Vagina (tissue), 2 donors: ENCODE data around the gene BNC2. TPM values are rescaled to one million over a fixed set of nuclear protein-coding genes. Genes with fewer than 3 reads are reported as not detected.

ENCODE experiments used
- DNase-seq, 2 donors: peaks; one replicate each; pipeline ENCODE4 v3.0.0-alpha.2; 2017; ENCODE audit errors: extremely low spot score in 2 of 2
- H3K27ac ChIP-seq: fragments of 200-600 bp; sonication (generic); one replicate; pipeline ENCODE4 v1.5.1; 2019
- H3K27me3 ChIP-seq: fragments of 200-600 bp; sonication (generic); one replicate; pipeline ENCODE4 v1.5.1; 2019
- H3K36me3 ChIP-seq, 2 donors: fragments of 200-600 bp; sonication (generic); one replicate each; pipeline ENCODE4 v1.5.1; 2017 to 2019
- H3K4me1 ChIP-seq: fragments of 200-600 bp; sonication (generic); one replicate; pipeline ENCODE4 v1.5.1; 2019
- H3K4me3 ChIP-seq, 2 donors: fragments of 200-600 bp; sonication (generic); 1 replicate in 1 of 2; 2 replicates in 1 of 2; pipeline ENCODE4 v1.5.1; 2016 to 2019
- H3K9me3 ChIP-seq: fragments of 200-600 bp; sonication (generic); one replicate; pipeline ENCODE4 v1.5.1; 2019
- CTCF ChIP-seq, 3 experiments: fragments of 450-650 bp in 2 of 3; fragments of 200-600 bp in 1 of 3; sonication (generic) in 1 of 3; IDR thresholded peaks; one replicate each; pipeline ENCODE4 v1.5.1; 2017 to 2019; ENCODE audit warnings: antibody characterized with exemption in 3 of 3, mild to moderate bottlenecking in 2 of 3, moderate library complexity in 2 of 3
- POLR2A ChIP-seq, 2 donors: fragments of 450-650 bp; IDR thresholded peaks; one replicate each; pipeline ENCODE4 v1.6.1; 2017; ENCODE audit warnings: antibody characterized with exemption in 2 of 2, mild to moderate bottlenecking in 2 of 2, moderate library complexity in 2 of 2
- POLR2AphosphoS5 ChIP-seq, 2 donors: sonication (generic); formaldehyde crosslinking; IDR thresholded peaks; one replicate each; pipeline ENCODE4 v1.9.0; 2017; ENCODE audit warnings: antibody characterized with exemption in 2 of 2, mild to moderate bottlenecking in 2 of 2, low read depth in 1 of 2; ENCODE audit not compliant: insufficient read depth in 1 of 2
- intact Hi-C: fragments of 100-400 bp; cut with DNase I; formaldehyde crosslinking; loops from one replicate; pipeline ENCODE4 v1.15.1; 2023
- total RNA-seq: library from RNA; depleted of rRNA; stranded (reverse); fragments of >200 nt; gene quantifications from one replicate; pipeline ENCODE4 v1.2.3, GENCODE V29; 2016

The BNC2 gene
- total RNA-seq, 1 donor from 2014 or later, result 33.9 TPM

- no peaks in the 10 kb centered on the region for H3K27me3 ChIP-seq
- H3K36me3 ChIP-seq, result no peaks in the 10 kb centered on the region
- intact Hi-C loops, result loop anchor here (2.0 kb wide), 1 partner anchor 53 kb away; no protein-coding TSS in a partner anchor
- H3K9me3 ChIP-seq, result no peaks in the 10 kb centered on the region
- H3K4me1 ChIP-seq, result no peaks in the 10 kb centered on the region
- TF ChIP-seq POLR2A (IDR thresholded peaks at IDR 0.05) (no peak), POLR2AphosphoS5 (IDR thresholded peaks at IDR 0.05; ENCODE audit: insufficient read depth in 1 of 2, low read depth in 1 of 2) (no peak), CTCF (IDR thresholded peaks at IDR 0.05) (no peak)
- no peak overlapping the region for H3K27ac ChIP-seq
- H3K4me3 ChIP-seq, result no peak overlapping the region
- DNase-seq, result no peak
These were observed 114.9 kb downstream of the BNC2 start for GRCh38 chr9:16755467-16756160.

DNA sequence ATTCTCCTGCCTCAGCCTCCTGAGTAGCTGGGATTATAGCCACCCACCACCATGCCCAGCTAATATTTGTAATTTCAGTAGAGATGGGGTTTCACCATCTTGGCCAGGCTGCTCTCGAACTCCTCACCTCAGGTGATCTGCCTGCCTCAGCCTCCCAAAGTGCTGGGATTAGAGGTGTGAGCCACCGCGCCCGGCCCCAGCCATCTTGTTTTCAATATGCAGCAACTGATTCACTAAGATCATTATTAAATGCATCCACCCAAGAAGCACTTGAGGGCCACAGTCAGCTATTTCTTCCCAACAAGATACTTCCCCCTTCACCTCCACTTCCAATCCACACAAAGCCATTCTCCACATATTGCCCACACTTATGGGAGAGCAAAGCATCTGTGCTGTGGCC, 115.8 kb downstream of the BNC2 start:
- Histone ChIP-seq H3K27me3 (no peaks in the 10 kb centered on the region), H3K9me3 (no peaks in the 10 kb centered on the region), H3K27ac (no peak overlapping the region), H3K36me3 (no peaks in the 10 kb centered on the region), H3K4me1 (no peaks in the 10 kb centered on the region), H3K4me3 (no peak overlapping the region)
- intact Hi-C loops, result loop anchor here (2.0 kb wide), 1 partner anchor 52 kb away; no protein-coding TSS in a partner anchor
- TF ChIP-seq CTCF (IDR thresholded peaks at IDR 0.05) (no peak), POLR2AphosphoS5 (IDR thresholded peaks at IDR 0.05; ENCODE audit: insufficient read depth in 1 of 2, low read depth in 1 of 2) (no peak), POLR2A (IDR thresholded peaks at IDR 0.05) (no peak)
- no peak for DNase-seq

DNA sequence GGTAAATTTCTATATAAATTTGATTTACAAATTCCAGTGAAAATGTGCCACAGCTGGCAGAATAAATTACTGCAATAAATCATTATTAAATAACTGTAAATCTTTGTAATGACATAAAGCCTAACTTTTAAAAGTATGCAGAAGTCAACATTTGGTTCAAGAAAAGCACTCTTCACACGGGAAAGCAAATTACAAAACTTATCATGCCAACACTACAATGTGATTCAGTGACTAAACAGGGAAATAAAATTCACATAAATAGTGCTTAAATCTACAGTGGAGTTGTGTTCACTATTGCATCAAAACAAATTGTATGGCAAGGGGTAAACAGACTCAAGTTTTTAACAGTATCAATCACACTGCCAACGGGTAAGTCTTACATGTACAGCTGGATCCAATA, 117.2 kb downstream of the BNC2 start:
- H3K4me3 ChIP-seq, result no peak overlapping the region
- DNase-seq, result no peak
- TF ChIP-seq POLR2AphosphoS5 (IDR thresholded peaks at IDR 0.05; ENCODE audit: insufficient read depth in 1 of 2, low read depth in 1 of 2) (no peak), CTCF (IDR thresholded peaks at IDR 0.05) (no peak), POLR2A (IDR thresholded peaks at IDR 0.05) (no peak)
- H3K4me1 ChIP-seq, result no peaks in the 10 kb centered on the region
- intact Hi-C loops, result no loop called here
- H3K36me3 ChIP-seq, result no peaks in the 10 kb centered on the region
- H3K27ac ChIP-seq, result no peak overlapping the region
- no peaks in the 10 kb centered on the region for H3K27me3 ChIP-seq
- H3K9me3 ChIP-seq, result no peaks in the 10 kb centered on the region

DNA sequence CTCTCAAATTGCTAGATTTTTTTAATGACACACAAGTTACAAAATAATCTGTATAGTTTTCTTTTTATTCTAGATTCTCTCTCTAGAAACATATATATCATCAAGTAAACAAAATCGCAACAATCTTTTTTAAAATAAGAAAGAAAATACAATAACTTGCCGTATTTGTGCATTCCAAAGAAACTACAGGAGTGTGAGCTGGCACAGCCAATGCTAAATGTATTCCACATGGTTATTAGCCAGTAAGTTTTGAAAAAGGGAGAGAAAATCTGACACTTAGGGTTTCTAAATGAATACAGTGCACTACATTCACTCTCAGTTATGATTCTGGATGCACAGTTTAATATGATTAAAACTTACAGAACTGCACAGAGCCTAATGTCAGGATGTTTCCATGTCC, 117.9 kb downstream of the BNC2 start:
- Histone ChIP-seq H3K4me1 (no peaks in the 10 kb centered on the region), H3K27me3 (no peaks in the 10 kb centered on the region), H3K27ac (no peak overlapping the region), H3K4me3 (no peak overlapping the region), H3K9me3 (no peaks in the 10 kb centered on the region), H3K36me3 (no peaks in the 10 kb centered on the region)
- TF ChIP-seq CTCF (IDR thresholded peaks at IDR 0.05) (no peak), POLR2AphosphoS5 (IDR thresholded peaks at IDR 0.05; ENCODE audit: insufficient read depth in 1 of 2, low read depth in 1 of 2) (no peak), POLR2A (IDR thresholded peaks at IDR 0.05) (no peak)
- DNase-seq, result no peak
- intact Hi-C loops, result no loop called here

- no peak for DNase-seq
- intact Hi-C loops, result no loop called here
These were observed 119.9 kb downstream of the BNC2 start for GRCh38 chr9:16750553-16750952.

More at GRCh38 chr9:16750553-16750952, 119.9 kb downstream of the BNC2 start:
- no peak overlapping the region for H3K27ac ChIP-seq
- H3K27me3 ChIP-seq, result no peaks in the 10 kb centered on the region
- TF ChIP-seq POLR2A (IDR thresholded peaks at IDR 0.05) (no peak), CTCF (IDR thresholded peaks at IDR 0.05) (no peak)
- H3K4me3 ChIP-seq, result no peak overlapping the region
- no peaks in the 10 kb centered on the region for H3K9me3 ChIP-seq
- no peaks in the 10 kb centered on the region for H3K36me3 ChIP-seq
- H3K4me1 ChIP-seq, result no peaks in the 10 kb centered on the region
